A673 (cell line): ENCODE results near the gene TNS1.

Experiments
- CTCF ChIP-seq: fragments of 300-800, 200-600 bp; sonication (generic); conservative IDR thresholded peaks from 2 replicates; pipeline ENCODE4 v1.5.1; 2017; ENCODE audit warnings: low read depth, mild to moderate bottlenecking, antibody characterized with exemption, low read length, moderate library complexity, mixed read lengths
- EZH2 ChIP-seq: fragments of 200-600 bp; sonication (generic); IDR thresholded peaks from 2 replicates; pipeline ENCODE4 v1.6.1; 2017; ENCODE audit warnings: borderline replicate concordance, low read depth, mild to moderate bottlenecking, mixed read lengths, antibody characterized with exemption, low read length; ENCODE audit not compliant: poor library complexity, severe bottlenecking

- no peak for TF ChIP-seq CTCF
- TF ChIP-seq EZH2, result no peak
Measured at GRCh38 chr2:218043100-218043499, 40.3 kb upstream of the TNS1 start.
